ENCODE data around the gene FHOD1.

DNA sequence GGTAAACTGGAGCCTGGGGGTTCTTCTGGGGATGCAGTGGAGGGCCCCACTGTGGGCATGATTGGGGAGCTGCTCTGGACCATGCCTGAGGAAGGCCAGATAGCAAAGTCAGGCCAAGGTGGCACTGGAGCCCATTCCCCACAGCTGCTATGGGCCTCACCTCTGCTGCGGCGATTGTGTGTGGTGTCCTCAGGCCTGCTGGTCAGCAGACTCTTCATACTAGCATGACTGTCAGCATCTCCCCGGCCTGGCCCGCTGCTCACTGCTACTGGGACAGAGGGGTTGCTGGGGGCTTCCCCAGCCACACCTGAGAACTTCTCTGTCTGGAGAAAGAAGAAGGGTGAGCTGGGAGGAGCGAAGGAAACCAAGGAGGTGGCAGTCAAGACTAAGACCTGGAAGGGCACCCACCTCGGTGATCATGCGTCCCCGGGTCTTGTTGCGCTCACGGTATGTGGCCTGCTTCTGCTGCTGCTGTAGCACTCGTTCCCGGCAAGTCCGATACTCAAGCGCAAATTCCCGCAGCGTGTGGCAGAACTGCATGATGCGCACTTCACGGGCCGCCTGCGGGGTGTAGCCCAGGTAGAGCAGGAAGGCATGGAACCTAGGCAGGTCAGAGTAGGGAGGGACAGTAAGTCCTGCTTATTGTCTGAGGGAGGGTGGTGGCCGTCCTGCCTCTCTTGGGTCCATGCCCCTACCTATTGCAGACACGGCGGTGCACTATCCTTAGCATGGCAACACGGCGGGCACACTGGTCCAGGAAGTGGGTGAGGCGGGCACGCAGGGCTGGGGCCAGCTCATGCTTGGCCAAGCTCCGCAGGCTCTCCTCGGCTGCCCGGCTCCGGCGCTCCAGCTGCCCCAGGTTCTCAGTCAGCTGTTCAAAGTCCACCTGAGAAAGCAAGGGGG lies 17.1 kb downstream of the FHOD1 start:
- TF ChIP-seq, protein P1, sequence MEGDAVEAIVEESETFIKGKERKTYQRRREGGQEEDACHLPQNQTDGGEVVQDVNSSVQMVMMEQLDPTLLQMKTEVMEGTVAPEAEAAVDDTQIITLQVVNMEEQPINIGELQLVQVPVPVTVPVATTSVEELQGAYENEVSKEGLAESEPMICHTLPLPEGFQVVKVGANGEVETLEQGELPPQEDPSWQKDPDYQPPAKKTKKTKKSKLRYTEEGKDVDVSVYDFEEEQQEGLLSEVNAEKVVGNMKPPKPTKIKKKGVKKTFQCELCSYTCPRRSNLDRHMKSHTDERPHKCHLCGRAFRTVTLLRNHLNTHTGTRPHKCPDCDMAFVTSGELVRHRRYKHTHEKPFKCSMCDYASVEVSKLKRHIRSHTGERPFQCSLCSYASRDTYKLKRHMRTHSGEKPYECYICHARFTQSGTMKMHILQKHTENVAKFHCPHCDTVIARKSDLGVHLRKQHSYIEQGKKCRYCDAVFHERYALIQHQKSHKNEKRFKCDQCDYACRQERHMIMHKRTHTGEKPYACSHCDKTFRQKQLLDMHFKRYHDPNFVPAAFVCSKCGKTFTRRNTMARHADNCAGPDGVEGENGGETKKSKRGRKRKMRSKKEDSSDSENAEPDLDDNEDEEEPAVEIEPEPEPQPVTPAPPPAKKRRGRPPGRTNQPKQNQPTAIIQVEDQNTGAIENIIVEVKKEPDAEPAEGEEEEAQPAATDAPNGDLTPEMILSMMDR (IDR thresholded peaks at IDR 0.05; ENCODE audit: insufficient read depth, low read length) = no peak
- TF ChIP-seq, protein P2, sequence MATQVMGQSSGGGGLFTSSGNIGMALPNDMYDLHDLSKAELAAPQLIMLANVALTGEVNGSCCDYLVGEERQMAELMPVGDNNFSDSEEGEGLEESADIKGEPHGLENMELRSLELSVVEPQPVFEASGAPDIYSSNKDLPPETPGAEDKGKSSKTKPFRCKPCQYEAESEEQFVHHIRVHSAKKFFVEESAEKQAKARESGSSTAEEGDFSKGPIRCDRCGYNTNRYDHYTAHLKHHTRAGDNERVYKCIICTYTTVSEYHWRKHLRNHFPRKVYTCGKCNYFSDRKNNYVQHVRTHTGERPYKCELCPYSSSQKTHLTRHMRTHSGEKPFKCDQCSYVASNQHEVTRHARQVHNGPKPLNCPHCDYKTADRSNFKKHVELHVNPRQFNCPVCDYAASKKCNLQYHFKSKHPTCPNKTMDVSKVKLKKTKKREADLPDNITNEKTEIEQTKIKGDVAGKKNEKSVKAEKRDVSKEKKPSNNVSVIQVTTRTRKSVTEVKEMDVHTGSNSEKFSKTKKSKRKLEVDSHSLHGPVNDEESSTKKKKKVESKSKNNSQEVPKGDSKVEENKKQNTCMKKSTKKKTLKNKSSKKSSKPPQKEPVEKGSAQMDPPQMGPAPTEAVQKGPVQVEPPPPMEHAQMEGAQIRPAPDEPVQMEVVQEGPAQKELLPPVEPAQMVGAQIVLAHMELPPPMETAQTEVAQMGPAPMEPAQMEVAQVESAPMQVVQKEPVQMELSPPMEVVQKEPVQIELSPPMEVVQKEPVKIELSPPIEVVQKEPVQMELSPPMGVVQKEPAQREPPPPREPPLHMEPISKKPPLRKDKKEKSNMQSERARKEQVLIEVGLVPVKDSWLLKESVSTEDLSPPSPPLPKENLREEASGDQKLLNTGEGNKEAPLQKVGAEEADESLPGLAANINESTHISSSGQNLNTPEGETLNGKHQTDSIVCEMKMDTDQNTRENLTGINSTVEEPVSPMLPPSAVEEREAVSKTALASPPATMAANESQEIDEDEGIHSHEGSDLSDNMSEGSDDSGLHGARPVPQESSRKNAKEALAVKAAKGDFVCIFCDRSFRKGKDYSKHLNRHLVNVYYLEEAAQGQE (IDR thresholded peaks at IDR 0.05; ENCODE audit: insufficient replicate concordance, low read depth) = no peak
- peak; percentile 42; the same call in 1 of the 2 replicates for TF ChIP-seq POLR2AphosphoS5 (IDR thresholded peaks at IDR 0.05; ENCODE audit: low read depth)
- TF ChIP-seq SPI1 (IDR thresholded peaks at IDR 0.05; ENCODE audit: borderline replicate concordance, low read depth) = no peak
- TF ChIP-seq GABPA (IDR thresholded peaks at IDR 0.05; ENCODE audit: low read depth) = no peak

Data from HL-60 (cell line).